H1 (cell line): ENCODE measurements around the gene MMADHC. TPM values are rescaled to one million over a fixed set of nuclear protein-coding genes. Genes with fewer than 3 reads are reported as not detected.

Experiments used
- BACH1 ChIP-seq: IDR thresholded peaks from 2 replicates; pipeline ENCODE4 v1.6.1; 2012; ENCODE audit warnings: low read length, improper control_type of control experiment
- CEBPB ChIP-seq: IDR thresholded peaks from 2 replicates; pipeline ENCODE4 v1.6.1; 2012; ENCODE audit warnings: low read depth, low read length
- JUND ChIP-seq: IDR thresholded peaks from 2 replicates; pipeline ENCODE4 v1.6.1; 2011; ENCODE audit warnings: mild to moderate bottlenecking, improper control_type of control experiment, low read length
- PHF8 ChIP-seq: fragments of 200-600 bp; sonication (generic); conservative IDR thresholded peaks from 2 replicates; pipeline ENCODE4 v1.7.1; 2012; ENCODE audit warnings: low read depth, mild to moderate bottlenecking, inconsistent platforms, low read length, moderate library complexity
- POU5F1 ChIP-seq: IDR thresholded peaks from 2 replicates; pipeline ENCODE4 v1.6.1; 2011; ENCODE audit warnings: low read depth, mild to moderate bottlenecking, low read length, moderate library complexity
- RNF2 ChIP-seq: fragments of 200-900, 300-1000 bp; sonication (generic); IDR thresholded peaks from 2 replicates; pipeline ENCODE4 v1.7.1; 2016; ENCODE audit warnings: borderline replicate concordance, low read depth, mild to moderate bottlenecking, antibody characterized with exemption, low read length; ENCODE audit not compliant: poor library complexity, severe bottlenecking; ENCODE audit errors: missing control alignments
- RXRA ChIP-seq: IDR thresholded peaks from 2 replicates; pipeline ENCODE4 v1.6.1; 2011; ENCODE audit warnings: low read depth, mild to moderate bottlenecking, low read length, moderate library complexity; ENCODE audit not compliant: insufficient read depth
- polyA plus RNA-seq, 7 experiments: library from polyadenylated mRNA; depleted of rRNA in 3 of 7; stranded (reverse) in 5 of 7; unstranded in 2 of 7; fragments of >200 nt in 5 of 7; fragments of 200-250 nt in 2 of 7; gene quantifications; 1 replicate in 5 of 7; 2 replicates in 1 of 7; 4 replicates in 1 of 7; pipeline versions ENCODE4 v1.2.1 to v1.2.3, GENCODE V29; 2011 to 2013; ENCODE audit warnings: missing spikeins in 2 of 7, mixed read lengths in 2 of 7
- total RNA-seq: library from RNA; stranded (reverse); fragmentation: NEBNext Ultra II Directional; extraction: Animal tissue kit (Norgen Biotek cat#: 25700); gene quantifications from 2 replicates; pipeline ENCODE4 v1.2.1, GENCODE V29; 2021
- TF ChIP-seq, protein P1 (sequence below): fragments of 300-600 bp; sonication (generic); IDR thresholded peaks from 2 replicates; pipeline ENCODE4 v1.7.1; 2012; ENCODE audit warnings: low read length, moderate library complexity, mild to moderate bottlenecking, inconsistent platforms; ENCODE audit not compliant: insufficient replicate concordance
- TF ChIP-seq, protein P2 (sequence below): IDR thresholded peaks from 2 replicates; pipeline ENCODE4 v1.6.1; 2012; ENCODE audit warnings: inconsistent platforms
- TF ChIP-seq, protein P3 (sequence below): IDR thresholded peaks from 2 replicates; pipeline ENCODE4 v1.6.1; 2011; ENCODE audit warnings: low read length, improper control_type of control experiment

MMADHC gene
- total and polyA plus RNA-seq, 2 of the 8 experiments (the other 6 are each of a cell fraction or from before 2014, with no cell fraction given), result 61.1 to 130 TPM

DNA sequence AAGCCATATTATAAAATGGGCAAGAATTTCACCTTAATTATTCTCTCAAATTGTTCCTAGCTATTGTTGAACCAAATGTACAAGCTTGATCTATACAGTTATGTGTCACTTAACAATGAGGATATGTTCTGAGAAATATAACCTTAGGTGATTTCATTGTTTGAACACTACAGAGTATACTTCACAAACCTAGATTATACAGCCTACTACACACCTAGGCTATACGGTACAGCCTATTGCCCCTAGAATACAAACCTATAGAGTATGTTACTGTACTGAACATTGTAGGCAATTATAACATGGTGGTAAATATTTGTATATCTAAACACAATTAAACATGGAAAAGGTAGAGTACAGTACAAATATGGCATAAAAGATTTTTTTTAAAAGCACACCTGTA, 42.9 kb upstream of the MMADHC start (continued):
- TF ChIP-seq, protein P1, sequence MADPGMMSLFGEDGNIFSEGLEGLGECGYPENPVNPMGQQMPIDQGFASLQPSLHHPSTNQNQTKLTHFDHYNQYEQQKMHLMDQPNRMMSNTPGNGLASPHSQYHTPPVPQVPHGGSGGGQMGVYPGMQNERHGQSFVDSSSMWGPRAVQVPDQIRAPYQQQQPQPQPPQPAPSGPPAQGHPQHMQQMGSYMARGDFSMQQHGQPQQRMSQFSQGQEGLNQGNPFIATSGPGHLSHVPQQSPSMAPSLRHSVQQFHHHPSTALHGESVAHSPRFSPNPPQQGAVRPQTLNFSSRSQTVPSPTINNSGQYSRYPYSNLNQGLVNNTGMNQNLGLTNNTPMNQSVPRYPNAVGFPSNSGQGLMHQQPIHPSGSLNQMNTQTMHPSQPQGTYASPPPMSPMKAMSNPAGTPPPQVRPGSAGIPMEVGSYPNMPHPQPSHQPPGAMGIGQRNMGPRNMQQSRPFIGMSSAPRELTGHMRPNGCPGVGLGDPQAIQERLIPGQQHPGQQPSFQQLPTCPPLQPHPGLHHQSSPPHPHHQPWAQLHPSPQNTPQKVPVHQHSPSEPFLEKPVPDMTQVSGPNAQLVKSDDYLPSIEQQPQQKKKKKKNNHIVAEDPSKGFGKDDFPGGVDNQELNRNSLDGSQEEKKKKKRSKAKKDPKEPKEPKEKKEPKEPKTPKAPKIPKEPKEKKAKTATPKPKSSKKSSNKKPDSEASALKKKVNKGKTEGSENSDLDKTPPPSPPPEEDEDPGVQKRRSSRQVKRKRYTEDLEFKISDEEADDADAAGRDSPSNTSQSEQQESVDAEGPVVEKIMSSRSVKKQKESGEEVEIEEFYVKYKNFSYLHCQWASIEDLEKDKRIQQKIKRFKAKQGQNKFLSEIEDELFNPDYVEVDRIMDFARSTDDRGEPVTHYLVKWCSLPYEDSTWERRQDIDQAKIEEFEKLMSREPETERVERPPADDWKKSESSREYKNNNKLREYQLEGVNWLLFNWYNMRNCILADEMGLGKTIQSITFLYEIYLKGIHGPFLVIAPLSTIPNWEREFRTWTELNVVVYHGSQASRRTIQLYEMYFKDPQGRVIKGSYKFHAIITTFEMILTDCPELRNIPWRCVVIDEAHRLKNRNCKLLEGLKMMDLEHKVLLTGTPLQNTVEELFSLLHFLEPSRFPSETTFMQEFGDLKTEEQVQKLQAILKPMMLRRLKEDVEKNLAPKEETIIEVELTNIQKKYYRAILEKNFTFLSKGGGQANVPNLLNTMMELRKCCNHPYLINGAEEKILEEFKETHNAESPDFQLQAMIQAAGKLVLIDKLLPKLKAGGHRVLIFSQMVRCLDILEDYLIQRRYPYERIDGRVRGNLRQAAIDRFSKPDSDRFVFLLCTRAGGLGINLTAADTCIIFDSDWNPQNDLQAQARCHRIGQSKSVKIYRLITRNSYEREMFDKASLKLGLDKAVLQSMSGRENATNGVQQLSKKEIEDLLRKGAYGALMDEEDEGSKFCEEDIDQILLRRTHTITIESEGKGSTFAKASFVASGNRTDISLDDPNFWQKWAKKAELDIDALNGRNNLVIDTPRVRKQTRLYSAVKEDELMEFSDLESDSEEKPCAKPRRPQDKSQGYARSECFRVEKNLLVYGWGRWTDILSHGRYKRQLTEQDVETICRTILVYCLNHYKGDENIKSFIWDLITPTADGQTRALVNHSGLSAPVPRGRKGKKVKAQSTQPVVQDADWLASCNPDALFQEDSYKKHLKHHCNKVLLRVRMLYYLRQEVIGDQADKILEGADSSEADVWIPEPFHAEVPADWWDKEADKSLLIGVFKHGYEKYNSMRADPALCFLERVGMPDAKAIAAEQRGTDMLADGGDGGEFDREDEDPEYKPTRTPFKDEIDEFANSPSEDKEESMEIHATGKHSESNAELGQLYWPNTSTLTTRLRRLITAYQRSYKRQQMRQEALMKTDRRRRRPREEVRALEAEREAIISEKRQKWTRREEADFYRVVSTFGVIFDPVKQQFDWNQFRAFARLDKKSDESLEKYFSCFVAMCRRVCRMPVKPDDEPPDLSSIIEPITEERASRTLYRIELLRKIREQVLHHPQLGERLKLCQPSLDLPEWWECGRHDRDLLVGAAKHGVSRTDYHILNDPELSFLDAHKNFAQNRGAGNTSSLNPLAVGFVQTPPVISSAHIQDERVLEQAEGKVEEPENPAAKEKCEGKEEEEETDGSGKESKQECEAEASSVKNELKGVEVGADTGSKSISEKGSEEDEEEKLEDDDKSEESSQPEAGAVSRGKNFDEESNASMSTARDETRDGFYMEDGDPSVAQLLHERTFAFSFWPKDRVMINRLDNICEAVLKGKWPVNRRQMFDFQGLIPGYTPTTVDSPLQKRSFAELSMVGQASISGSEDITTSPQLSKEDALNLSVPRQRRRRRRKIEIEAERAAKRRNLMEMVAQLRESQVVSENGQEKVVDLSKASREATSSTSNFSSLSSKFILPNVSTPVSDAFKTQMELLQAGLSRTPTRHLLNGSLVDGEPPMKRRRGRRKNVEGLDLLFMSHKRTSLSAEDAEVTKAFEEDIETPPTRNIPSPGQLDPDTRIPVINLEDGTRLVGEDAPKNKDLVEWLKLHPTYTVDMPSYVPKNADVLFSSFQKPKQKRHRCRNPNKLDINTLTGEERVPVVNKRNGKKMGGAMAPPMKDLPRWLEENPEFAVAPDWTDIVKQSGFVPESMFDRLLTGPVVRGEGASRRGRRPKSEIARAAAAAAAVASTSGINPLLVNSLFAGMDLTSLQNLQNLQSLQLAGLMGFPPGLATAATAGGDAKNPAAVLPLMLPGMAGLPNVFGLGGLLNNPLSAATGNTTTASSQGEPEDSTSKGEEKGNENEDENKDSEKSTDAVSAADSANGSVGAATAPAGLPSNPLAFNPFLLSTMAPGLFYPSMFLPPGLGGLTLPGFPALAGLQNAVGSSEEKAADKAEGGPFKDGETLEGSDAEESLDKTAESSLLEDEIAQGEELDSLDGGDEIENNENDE, result no peak
- TF ChIP-seq PHF8, result no peak
- no peak for TF ChIP-seq JUND
- no peak for TF ChIP-seq RNF2
- TF ChIP-seq RXRA, result no peak
- TF ChIP-seq POU5F1, result no peak
- TF ChIP-seq, protein P2, sequence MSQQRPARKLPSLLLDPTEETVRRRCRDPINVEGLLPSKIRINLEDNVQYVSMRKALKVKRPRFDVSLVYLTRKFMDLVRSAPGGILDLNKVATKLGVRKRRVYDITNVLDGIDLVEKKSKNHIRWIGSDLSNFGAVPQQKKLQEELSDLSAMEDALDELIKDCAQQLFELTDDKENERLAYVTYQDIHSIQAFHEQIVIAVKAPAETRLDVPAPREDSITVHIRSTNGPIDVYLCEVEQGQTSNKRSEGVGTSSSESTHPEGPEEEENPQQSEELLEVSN, result no peak
- TF ChIP-seq CEBPB, result no peak
- TF ChIP-seq, protein P3, sequence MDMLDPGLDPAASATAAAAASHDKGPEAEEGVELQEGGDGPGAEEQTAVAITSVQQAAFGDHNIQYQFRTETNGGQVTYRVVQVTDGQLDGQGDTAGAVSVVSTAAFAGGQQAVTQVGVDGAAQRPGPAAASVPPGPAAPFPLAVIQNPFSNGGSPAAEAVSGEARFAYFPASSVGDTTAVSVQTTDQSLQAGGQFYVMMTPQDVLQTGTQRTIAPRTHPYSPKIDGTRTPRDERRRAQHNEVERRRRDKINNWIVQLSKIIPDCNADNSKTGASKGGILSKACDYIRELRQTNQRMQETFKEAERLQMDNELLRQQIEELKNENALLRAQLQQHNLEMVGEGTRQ, result no peak
- TF ChIP-seq BACH1, result no peak
